ENCODE results near the gene FUS. TPM values are rescaled to one million over a fixed set of nuclear protein-coding genes. Genes with fewer than 3 reads are reported as not detected.
A peak's percentile ranks its signal among the peaks of the same experiment; 100 is the strongest.
"Not testable (repeated sequence)": the region's sequence is repeated elsewhere in the genome, so short reads cannot be mapped to it uniquely, and the experiment has no call there.

The FUS gene
- polyA plus RNA-seq, 2 donors = 134 to 170 TPM

DNA sequence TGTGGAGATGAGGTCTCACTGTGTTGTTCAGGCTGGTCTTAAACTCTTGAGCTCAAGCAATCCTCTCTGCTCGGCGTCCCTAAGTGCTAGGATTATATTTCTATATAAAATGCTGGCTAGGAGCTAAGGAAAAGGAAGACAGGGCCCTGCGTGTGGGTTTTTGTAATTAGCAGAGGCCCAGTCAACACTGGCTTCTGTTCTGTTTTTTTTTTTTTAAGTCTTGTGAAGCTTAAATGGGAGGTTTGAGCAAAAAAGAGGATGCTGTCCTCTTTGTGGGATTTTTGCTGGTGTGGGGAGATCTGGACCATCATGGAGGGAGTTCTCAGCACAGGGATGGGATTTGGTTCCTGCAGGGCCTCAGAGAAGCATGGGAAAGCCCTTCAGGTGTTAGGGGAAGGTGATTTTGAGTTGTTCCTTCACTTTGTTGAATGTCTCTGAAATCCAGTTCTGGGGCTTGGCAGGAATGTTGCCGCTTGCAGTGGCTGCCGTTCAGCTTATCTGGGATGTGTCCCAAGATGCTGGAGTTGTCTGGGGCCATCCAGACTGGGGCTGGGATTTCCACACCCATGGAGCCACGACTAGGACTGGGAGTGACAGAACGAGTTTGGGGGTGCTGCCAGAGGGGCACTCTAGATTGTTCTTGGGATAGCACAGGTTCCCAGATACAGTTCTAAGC lies 18.4 kb downstream of the FUS start:
- H3K36me3 ChIP-seq (ENCODE audit: control insufficient read depth in 2 of 2, insufficient read depth in 2 of 2, low read length in 1 of 2) = peaks cover 0 to 21% of the 10 kb centered on the region in 2 donors
- no peaks in the 10 kb centered on the region for H3K9me3 ChIP-seq (ENCODE audit: control insufficient read depth in 2 of 2, insufficient read depth in 1 of 2, low read depth in 1 of 2, low read length in 1 of 2)
- 51 to 54% methylated on average over 7 of the region's 7 CpGs for WGBS, 2 donors
- H3K4me1 ChIP-seq (ENCODE audit: control insufficient read depth in 2 of 2, insufficient read depth in 2 of 2, low read length in 1 of 2) = peaks cover 5 to 13% of the 10 kb centered on the region in 2 donors
- no peak overlapping the region for H3K4me3 ChIP-seq (ENCODE audit: low read depth in 1 of 2, low read length in 2 of 2)
- H3K27me3 ChIP-seq (ENCODE audit: control insufficient read depth in 1 of 2, insufficient read depth in 2 of 2, low read length in 2 of 2) = no peaks in the 10 kb centered on the region
- H3K27ac ChIP-seq (ENCODE audit: low read depth in 2 of 2, low read length in 1 of 2) = no peak overlapping the region

DNA sequence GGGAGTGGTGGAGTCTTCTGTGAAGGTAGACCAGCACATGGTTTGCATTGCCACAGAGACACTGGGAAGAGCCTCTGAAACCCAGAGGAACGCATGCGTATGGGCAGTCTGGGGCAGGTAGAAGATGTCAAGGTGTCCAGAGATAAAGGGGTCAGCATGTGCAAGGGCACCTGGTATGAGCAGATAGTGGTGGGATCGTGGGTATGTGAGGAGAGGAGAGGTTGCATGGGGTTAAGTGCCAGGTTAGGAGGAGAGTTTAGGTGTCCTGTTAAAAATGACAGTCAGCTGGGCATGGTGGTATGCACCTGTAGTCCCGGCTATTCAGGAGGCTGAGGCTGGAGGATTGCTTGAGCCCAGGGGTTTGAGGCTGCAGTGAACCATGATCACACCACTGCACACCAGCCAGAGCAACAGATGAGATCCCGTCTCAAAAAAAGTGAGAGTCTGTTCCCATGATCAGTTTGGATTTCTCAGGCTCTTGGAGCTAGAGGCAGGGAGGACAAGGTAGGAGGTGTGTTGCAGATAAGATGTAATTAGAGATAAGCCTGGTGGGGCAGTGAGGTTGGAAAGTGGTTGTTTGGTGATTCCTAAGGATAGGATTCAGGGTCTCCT lies 19.6 kb downstream of the FUS start:
- Histone ChIP-seq H3K9me3 (ENCODE audit: control insufficient read depth in 2 of 2, insufficient read depth in 1 of 2, low read depth in 1 of 2, low read length in 1 of 2) (no peaks in the 10 kb centered on the region), H3K36me3 (ENCODE audit: control insufficient read depth in 2 of 2, insufficient read depth in 2 of 2, low read length in 1 of 2) (peaks cover 0 to 16% of the 10 kb centered on the region in 2 donors), H3K27ac (ENCODE audit: low read depth in 2 of 2, low read length in 1 of 2) (no peak overlapping the region), H3K4me3 (ENCODE audit: low read depth in 1 of 2, low read length in 2 of 2) (no peak overlapping the region), H3K27me3 (ENCODE audit: control insufficient read depth in 1 of 2, insufficient read depth in 2 of 2, low read length in 2 of 2) (no peaks in the 10 kb centered on the region), H3K4me1 (ENCODE audit: control insufficient read depth in 2 of 2, insufficient read depth in 2 of 2, low read length in 1 of 2) (peaks cover 3 to 13% of the 10 kb centered on the region in 2 donors)
- WGBS, 2 donors = 88 to 89% methylated on average over 5 of the region's 5 CpGs

DNA sequence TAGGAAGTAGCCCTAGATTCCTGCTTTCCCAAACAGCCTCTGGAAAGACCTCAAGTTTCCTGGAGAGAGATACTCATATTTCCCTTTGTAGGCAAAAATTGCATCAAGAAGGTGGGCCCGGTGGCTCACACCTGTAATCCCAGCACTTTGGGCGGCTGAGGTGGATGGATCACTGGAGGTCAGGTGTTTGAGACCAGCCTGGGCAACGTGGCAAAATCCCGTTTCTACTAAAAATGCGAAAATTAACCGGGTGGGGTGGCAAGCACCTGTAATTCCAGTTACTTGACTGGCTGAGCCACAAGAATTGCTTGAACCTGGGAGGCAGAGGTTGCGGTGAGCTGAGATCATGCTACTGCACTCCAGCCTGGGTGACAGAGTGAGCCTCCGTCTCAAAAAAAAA lies 20.2 kb downstream of the FUS start:
- WGBS, 2 donors = 80 to 83% methylated on average over 7 to 8 of the region's 8 CpGs
- not testable (repeated sequence) for H3K27me3 ChIP-seq (ENCODE audit: control insufficient read depth in 1 of 2, insufficient read depth in 2 of 2, low read length in 2 of 2); H3K4me3 ChIP-seq (ENCODE audit: low read depth in 1 of 2, low read length in 2 of 2); H3K9me3 ChIP-seq (ENCODE audit: control insufficient read depth in 2 of 2, insufficient read depth in 1 of 2, low read depth in 1 of 2, low read length in 1 of 2); H3K27ac ChIP-seq (ENCODE audit: low read depth in 2 of 2, low read length in 1 of 2)
- Histone ChIP-seq H3K4me1 (ENCODE audit: control insufficient read depth in 2 of 2, insufficient read depth in 2 of 2, low read length in 1 of 2) (peaks cover 3 to 13% of the 10 kb centered on the region in 2 donors), H3K36me3 (ENCODE audit: control insufficient read depth in 2 of 2, insufficient read depth in 2 of 2, low read length in 1 of 2) (peaks cover 0 to 14% of the 10 kb centered on the region in 2 donors)

DNA sequence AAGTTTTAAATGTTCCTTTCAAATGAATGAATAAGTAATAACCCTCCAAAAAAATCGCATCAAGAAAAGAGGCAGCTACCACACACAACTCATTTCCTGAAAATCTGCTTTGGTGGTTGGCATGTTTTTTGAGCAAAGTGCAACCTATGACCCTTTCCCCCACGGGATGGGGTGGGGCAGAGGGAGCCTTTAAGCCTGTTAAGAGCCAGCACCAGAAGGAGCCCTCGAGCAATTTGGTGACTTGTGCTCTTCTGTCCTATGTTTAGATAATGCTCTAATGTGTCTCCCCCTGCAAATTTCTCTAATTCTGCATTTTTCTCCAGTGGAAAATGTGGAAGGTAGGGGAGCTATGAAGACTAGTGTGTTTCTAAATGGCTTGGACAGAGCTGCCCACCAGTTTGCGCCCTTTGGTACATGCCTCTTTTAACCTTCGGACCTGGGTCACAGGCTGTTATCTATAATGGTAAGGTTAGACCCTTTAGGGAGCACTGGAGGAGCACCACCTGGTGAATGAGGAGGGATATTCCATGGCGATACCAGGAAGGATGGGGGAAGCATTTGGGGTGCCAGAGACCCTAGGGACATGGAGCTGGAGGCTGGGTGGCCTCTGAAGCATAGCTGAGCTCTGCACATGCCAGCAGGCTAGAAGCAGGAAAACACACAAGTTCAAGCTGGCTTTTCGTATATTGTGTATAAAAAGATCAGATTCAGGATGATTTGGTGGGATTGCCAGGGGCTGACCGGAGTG lies 21.1 kb downstream of the FUS start:
- H3K27me3 ChIP-seq (ENCODE audit: control insufficient read depth in 1 of 2, insufficient read depth in 2 of 2, low read length in 2 of 2) = no peaks in the 10 kb centered on the region
- H3K9me3 ChIP-seq (ENCODE audit: control insufficient read depth in 2 of 2, insufficient read depth in 1 of 2, low read depth in 1 of 2, low read length in 1 of 2) = no peaks in the 10 kb centered on the region
- H3K4me3 ChIP-seq (ENCODE audit: low read depth in 1 of 2, low read length in 2 of 2) = peak overlapping the region; percentile 65 to 74
- H3K27ac ChIP-seq (ENCODE audit: low read depth in 2 of 2, low read length in 1 of 2) = peak overlapping the region in 1 of 2 donors; percentile 85
- H3K36me3 ChIP-seq (ENCODE audit: control insufficient read depth in 2 of 2, insufficient read depth in 2 of 2, low read length in 1 of 2) = peaks cover 0 to 8% of the 10 kb centered on the region in 2 donors
- peaks cover 3 to 13% of the 10 kb centered on the region in 2 donors for H3K4me1 ChIP-seq (ENCODE audit: control insufficient read depth in 2 of 2, insufficient read depth in 2 of 2, low read length in 1 of 2)
- WGBS, 2 donors = 40 to 43% methylated on average over 8 of the region's 8 CpGs

DNA sequence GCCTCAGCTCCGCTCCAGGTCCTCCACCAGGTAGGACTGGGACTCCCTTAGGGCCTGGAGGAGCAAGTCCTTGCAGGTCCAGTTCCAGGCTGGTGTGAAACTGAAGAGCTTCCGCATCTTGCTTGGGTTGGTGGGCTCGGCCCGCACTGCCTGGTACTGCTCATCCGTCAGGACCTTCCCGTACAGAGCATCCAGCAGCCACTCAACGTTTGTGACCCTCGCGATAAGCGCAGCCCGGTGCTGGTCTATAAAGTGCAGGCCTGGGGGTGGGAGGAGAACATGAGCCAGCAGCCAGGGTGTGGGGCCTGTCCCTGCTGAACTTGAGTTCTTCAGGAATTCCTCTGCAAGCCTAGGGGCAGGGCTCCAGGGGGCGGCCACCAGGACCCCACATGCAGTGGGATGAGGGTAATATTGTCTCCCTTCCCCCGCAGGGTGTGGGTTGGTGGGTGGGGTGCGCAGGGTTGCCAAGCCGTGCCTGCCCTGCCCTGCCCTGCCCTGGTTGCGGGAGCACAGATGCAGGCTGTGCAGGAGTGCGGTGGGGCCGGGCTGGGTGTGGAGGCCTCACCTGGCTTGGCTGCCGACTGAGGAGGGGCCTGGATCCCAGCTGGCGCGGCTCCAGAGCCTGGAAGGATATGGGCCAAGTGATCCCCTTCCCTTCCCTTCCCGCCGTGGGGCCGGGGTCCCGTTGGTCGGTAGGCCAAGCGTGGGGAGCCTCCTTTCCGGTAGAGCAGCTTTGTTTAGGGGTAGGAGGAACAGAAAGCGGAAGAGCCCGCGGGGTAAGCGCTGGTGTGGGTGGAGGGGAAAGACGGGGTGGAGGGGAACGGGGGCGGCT lies 21.9 kb downstream of the FUS start:
- Histone ChIP-seq H3K27me3 (ENCODE audit: control insufficient read depth in 1 of 2, insufficient read depth in 2 of 2, low read length in 2 of 2) (no peaks in the 10 kb centered on the region), H3K9me3 (ENCODE audit: control insufficient read depth in 2 of 2, insufficient read depth in 1 of 2, low read depth in 1 of 2, low read length in 1 of 2) (no peaks in the 10 kb centered on the region), H3K4me3 (ENCODE audit: low read depth in 1 of 2, low read length in 2 of 2) (peak overlapping the region; percentile 65 to 74), H3K4me1 (ENCODE audit: control insufficient read depth in 2 of 2, insufficient read depth in 2 of 2, low read length in 1 of 2) (peaks cover 3 to 13% of the 10 kb centered on the region in 2 donors), H3K27ac (ENCODE audit: low read depth in 2 of 2, low read length in 1 of 2) (peak overlapping the region; percentile 73 to 85), H3K36me3 (ENCODE audit: control insufficient read depth in 2 of 2, insufficient read depth in 2 of 2, low read length in 1 of 2) (peaks cover 0 to 4% of the 10 kb centered on the region in 2 donors)
- 12 to 17% methylated on average over 26 to 35 of the region's 35 CpGs for WGBS, 2 donors

DNA sequence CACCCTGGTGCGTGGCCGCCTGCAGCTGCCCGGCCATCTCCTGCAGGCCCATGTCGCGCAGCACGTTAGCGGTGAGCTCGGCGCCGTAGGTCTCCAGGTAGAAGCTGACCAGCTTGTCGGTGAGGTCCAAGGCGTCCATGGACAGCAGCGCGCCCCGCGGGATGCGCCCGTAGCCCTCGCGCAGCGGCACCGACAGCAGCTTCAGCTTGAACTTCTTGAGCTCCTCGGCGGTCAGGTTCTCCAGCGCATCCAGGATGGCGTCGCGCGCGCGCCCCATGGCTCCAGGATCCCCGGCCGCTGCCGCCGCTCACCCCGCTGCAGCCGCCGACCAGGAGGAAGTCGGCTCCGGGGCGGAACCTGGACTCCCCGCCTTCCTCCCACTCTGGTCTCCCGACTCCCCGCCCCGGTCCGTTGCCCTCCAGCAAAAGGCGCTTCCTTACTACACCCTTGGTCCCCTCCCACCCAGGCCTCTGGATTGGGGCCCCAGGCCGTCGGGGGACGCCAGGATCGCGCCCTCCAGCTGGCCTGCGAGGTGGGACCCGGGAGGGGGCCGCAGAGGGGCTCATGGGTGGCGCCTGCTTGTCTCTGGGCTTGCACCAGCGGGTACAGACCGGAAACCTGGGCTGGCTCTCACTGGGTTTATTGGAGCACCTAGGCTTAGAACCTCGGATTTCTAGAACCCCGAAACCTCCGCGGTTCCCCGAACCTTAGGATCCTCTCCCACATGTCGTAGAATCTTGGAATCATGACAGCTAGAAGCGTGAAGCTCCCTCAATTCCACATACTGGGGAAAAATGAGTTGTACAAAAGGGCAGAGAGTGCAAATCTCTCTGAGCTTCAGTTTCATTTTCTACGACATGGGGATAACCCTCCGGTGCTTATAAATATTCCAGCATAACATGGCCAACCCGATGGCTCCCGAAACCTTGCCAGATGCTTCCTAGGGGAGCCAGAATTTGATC lies 22.8 kb downstream of the FUS start, which contains the start of gene PYCARD:
TSS of gene PYCARD (minus strand) at position 347 of the 962 bp plus-strand sequence. CDS start at position 277, 70 bp downstream.
- Histone ChIP-seq H3K27ac (ENCODE audit: low read depth in 2 of 2, low read length in 1 of 2) (peak within 1 kb of the TSS; percentile 73 to 85), H3K4me1 (ENCODE audit: control insufficient read depth in 2 of 2, insufficient read depth in 2 of 2, low read length in 1 of 2) (peaks cover 3 to 13% of the 10 kb centered on the region in 2 donors), H3K4me3 (ENCODE audit: low read depth in 1 of 2, low read length in 2 of 2) (peak within 1 kb of the TSS; percentile 65 to 74), H3K9me3 (ENCODE audit: control insufficient read depth in 2 of 2, insufficient read depth in 1 of 2, low read depth in 1 of 2, low read length in 1 of 2) (no peaks in the 10 kb centered on the region), H3K36me3 (ENCODE audit: control insufficient read depth in 2 of 2, insufficient read depth in 2 of 2, low read length in 1 of 2) (peaks cover 0 to 4% of the 10 kb centered on the region in 2 donors), H3K27me3 (ENCODE audit: control insufficient read depth in 1 of 2, insufficient read depth in 2 of 2, low read length in 2 of 2) (no peaks in the 10 kb centered on the region)
- WGBS, 2 donors = 4 to 6% methylated on average over 60 to 69 of the region's 69 CpGs

DNA sequence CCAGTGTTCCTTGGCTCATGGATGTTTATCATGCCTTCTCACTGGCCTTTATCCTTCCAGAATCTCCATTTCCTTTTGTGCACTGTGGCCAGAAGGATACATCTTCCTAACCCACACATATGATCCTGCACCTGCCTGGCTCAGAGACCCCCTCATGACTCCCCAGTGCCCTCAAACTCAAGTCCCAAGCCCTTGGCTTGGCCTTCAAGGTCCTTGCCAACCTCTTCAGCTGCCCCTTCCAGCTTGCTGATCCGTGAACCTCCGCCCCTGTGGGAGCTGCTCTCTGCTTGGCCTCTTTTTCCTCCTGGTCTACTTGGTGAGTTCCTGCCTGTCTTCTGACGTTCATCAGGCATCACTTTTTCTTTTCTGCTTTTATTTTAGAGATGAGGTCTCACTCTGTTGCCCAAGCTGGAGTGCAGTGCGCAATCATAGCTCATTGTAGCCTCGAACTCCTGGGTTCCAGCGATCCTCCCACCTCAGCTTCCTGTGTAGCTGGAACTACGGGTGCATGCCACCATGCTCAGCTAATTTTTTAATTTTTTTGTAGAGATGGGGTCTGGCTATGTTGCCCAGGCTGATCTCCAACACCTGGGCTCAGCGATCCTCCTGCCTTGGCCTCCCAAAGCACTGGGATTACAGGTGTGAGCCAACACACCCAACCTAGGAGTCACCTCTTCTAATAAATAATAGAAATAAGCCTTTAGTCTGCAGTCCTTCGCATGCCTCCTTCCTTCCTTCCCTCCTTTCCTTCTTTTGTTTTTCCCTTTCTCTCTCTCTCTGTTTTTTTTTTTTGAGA lies 25.1 kb downstream of the FUS start:
- 89 to 90% methylated on average over 9 of the region's 9 CpGs for WGBS, 2 donors
- H3K36me3 ChIP-seq (ENCODE audit: control insufficient read depth in 2 of 2, insufficient read depth in 2 of 2, low read length in 1 of 2) = no peaks in the 10 kb centered on the region

DNA sequence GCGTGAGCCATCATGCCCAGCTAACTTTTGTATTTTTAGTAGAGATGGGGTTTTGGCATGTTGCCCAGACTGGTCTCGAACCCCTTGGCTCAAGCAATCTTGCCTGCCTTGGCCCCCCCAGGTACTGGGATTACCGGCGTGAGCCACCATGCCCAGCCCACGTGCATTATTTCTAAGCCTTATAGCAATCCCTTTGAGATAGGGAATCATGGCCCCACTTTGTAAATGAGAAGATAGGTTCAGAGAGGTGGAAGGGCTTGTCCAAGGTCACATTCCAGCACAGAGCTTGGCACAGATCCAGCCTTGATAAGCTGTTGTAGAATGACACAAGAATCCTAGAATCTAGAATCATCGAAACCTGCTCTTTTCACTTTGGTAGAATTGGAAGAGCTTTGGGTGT lies 26.8 kb downstream of the FUS start:
- Histone ChIP-seq H3K27ac (ENCODE audit: low read depth in 2 of 2, low read length in 1 of 2) (no peak overlapping the region), H3K27me3 (ENCODE audit: control insufficient read depth in 1 of 2, insufficient read depth in 2 of 2, low read length in 2 of 2) (no peaks in the 10 kb centered on the region), H3K4me1 (ENCODE audit: control insufficient read depth in 2 of 2, insufficient read depth in 2 of 2, low read length in 1 of 2) (peaks cover 0 to 8% of the 10 kb centered on the region in 2 donors), H3K9me3 (ENCODE audit: control insufficient read depth in 2 of 2, insufficient read depth in 1 of 2, low read depth in 1 of 2, low read length in 1 of 2) (no peaks in the 10 kb centered on the region), H3K4me3 (ENCODE audit: low read depth in 1 of 2, low read length in 2 of 2) (no peak overlapping the region), H3K36me3 (ENCODE audit: control insufficient read depth in 2 of 2, insufficient read depth in 2 of 2, low read length in 1 of 2) (no peaks in the 10 kb centered on the region)
- WGBS, 2 donors = 40 to 41% methylated on average over 6 of the region's 6 CpGs

More for the DNA sequence above, 25.1 kb downstream of the FUS start:
- Histone ChIP-seq H3K9me3 (ENCODE audit: control insufficient read depth in 2 of 2, insufficient read depth in 1 of 2, low read depth in 1 of 2, low read length in 1 of 2) (no peaks in the 10 kb centered on the region), H3K27ac (ENCODE audit: low read depth in 2 of 2, low read length in 1 of 2) (no peak overlapping the region), H3K4me3 (ENCODE audit: low read depth in 1 of 2, low read length in 2 of 2) (no peak overlapping the region), H3K27me3 (ENCODE audit: control insufficient read depth in 1 of 2, insufficient read depth in 2 of 2, low read length in 2 of 2) (no peaks in the 10 kb centered on the region), H3K4me1 (ENCODE audit: control insufficient read depth in 2 of 2, insufficient read depth in 2 of 2, low read length in 1 of 2) (peaks cover 3 to 16% of the 10 kb centered on the region in 2 donors)
